B cell (primary cell): ENCODE results near the gene ERGIC1.

Experiments
- EZH2 ChIP-seq: IDR thresholded peaks from 2 replicates; pipeline ENCODE4 v1.6.1; 2012; ENCODE audit warnings: borderline replicate concordance, low read depth, mild to moderate bottlenecking, moderate library complexity, low read length; ENCODE audit not compliant: insufficient read depth, poor library complexity, severe bottlenecking
- TF ChIP-seq, protein P1 (sequence below): fragments of 200-600 bp; IDR thresholded peaks from one replicate; pipeline ENCODE4 v1.8.0; 2022; ENCODE audit warnings: antibody characterized with exemption, mild to moderate bottlenecking

DNA sequence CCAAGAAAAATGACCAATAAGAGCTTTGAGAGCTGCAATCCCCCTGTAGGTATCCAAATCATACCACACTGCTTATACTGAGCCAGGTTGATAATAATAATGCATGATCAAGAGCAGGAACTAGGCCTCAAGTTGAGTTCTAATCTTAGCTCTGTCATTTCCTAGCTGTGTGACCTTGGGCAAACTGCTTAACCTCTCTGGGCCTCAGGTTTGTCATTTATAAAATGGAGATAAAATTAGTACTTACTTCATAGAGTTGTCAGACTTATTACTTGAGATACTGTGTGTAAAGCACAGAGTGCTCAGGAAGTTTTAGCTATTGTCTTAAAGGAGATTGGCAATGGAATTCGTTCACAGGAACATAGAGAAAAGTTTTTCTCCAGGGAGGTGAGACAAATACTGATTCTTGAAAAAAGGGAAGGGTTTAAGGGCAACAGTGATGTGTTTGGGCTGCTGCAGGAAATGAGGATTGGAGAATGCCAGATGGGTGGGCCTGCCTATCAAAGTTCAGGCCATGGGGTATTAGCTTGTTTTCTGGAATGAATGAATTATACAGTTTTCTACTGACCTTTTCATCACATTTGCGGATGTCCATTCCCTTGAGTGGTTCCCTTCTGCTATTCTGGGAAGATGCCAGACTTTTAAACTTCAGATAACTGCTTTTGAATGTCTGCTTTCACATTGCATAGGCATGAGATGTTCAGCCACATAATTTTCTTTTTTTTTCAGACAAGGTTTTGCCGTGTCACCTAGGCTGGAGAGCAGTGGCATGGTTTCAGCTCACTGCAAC lies 139.3 kb downstream of the ERGIC1 start:
- TF ChIP-seq, protein P1, sequence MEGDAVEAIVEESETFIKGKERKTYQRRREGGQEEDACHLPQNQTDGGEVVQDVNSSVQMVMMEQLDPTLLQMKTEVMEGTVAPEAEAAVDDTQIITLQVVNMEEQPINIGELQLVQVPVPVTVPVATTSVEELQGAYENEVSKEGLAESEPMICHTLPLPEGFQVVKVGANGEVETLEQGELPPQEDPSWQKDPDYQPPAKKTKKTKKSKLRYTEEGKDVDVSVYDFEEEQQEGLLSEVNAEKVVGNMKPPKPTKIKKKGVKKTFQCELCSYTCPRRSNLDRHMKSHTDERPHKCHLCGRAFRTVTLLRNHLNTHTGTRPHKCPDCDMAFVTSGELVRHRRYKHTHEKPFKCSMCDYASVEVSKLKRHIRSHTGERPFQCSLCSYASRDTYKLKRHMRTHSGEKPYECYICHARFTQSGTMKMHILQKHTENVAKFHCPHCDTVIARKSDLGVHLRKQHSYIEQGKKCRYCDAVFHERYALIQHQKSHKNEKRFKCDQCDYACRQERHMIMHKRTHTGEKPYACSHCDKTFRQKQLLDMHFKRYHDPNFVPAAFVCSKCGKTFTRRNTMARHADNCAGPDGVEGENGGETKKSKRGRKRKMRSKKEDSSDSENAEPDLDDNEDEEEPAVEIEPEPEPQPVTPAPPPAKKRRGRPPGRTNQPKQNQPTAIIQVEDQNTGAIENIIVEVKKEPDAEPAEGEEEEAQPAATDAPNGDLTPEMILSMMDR, result no peak
- TF ChIP-seq EZH2, result no peak
